ENCODE data around the gene THBD.

DNA sequence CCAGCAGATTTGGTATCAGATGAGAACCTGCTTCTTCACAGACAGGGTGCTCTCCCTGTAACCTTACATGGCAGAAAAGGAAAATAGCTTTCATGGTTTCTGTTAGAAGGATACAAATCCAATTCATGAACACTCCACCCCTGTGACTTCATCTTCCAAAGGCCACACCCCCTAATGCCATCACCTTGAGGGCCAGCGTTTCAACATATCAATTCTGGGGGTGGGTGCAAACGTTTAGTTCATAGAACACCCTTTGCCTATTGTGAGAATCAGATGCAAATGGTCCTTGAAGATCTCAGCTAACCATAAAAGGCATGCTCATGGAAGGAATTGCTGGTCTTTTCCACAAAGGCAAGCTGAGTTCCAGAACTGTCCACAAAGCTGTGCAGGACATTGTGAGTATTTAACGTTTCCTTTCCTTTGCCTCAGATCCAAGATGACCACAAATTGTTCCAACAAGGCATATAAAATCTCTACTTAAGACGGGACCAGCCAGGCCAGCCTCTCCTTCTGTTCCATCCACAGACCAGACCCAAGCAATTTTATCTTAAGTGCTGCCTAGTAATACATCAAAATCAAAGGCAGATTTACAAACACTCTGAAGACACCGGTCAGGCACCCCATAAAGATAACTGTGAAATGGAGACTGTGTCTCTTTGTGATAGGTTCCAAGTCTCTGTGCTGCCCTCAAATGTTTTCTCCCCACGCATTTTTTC lies 49.1 kb downstream of the THBD start:
- TF ChIP-seq, protein P1, sequence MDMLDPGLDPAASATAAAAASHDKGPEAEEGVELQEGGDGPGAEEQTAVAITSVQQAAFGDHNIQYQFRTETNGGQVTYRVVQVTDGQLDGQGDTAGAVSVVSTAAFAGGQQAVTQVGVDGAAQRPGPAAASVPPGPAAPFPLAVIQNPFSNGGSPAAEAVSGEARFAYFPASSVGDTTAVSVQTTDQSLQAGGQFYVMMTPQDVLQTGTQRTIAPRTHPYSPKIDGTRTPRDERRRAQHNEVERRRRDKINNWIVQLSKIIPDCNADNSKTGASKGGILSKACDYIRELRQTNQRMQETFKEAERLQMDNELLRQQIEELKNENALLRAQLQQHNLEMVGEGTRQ (CRISPR knock-in tag; IDR thresholded peaks at IDR 0.05), result no peak
- no peak for TF ChIP-seq SMARCA5 (IDR thresholded peaks at IDR 0.05)
- TF ChIP-seq, protein P2, sequence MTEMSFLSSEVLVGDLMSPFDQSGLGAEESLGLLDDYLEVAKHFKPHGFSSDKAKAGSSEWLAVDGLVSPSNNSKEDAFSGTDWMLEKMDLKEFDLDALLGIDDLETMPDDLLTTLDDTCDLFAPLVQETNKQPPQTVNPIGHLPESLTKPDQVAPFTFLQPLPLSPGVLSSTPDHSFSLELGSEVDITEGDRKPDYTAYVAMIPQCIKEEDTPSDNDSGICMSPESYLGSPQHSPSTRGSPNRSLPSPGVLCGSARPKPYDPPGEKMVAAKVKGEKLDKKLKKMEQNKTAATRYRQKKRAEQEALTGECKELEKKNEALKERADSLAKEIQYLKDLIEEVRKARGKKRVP (CRISPR knock-in tag; IDR thresholded peaks at IDR 0.05), result no peak
